Stimulated activated CD8-positive, alpha-beta memory T cell treated with anti-CD3 and anti-CD28 coated beads, Interleukin-2, amount 100 ng/mL, for 1 hour (primary cell): ENCODE measurements around the gene CTNND2.
"Not testable (repeated sequence)": the region's sequence is repeated elsewhere in the genome, so short reads cannot be mapped to it uniquely, and the experiment has no call there.

ENCODE experiments used
- DNase-seq, 2 donors: peaks; one replicate each; pipeline ENCODE4 v3.0.0-alpha.2; 2020; ENCODE audit warnings: low read depth in 2 of 2

CTNND2 gene

GRCh38 chr5:11467588-11467987 is 436.7 kb downstream of the CTNND2 start:
- DNase-seq: no peak

GRCh38 chr5:11459716-11460115 is 444.5 kb downstream of the CTNND2 start:
- DNase-seq: no peak

- DNase-seq: no peak
These were observed 448.7 kb downstream of the CTNND2 start for GRCh38 chr5:11455505-11455904.

GRCh38 chr5:11452852-11453251 is 451.4 kb downstream of the CTNND2 start:
- DNase-seq: no peak

GRCh38 chr5:11449966-11450365 is 454.3 kb downstream of the CTNND2 start:
- DNase-seq: no peak

- no peak for DNase-seq
These were observed 455.0 kb downstream of the CTNND2 start for GRCh38 chr5:11449217-11449616.

- DNase-seq: no peak
These were observed 460.4 kb downstream of the CTNND2 start for GRCh38 chr5:11443831-11444230.

GRCh38 chr5:11432116-11432515 is 472.1 kb downstream of the CTNND2 start:
- DNase-seq: no peak

- no peak for DNase-seq
These were observed 475.0 kb downstream of the CTNND2 start for GRCh38 chr5:11429254-11429653.

- DNase-seq: no peak
These were observed 476.7 kb downstream of the CTNND2 start for GRCh38 chr5:11427569-11427968.

- no peak for DNase-seq
These were observed 477.8 kb downstream of the CTNND2 start for GRCh38 chr5:11426442-11426841.

- no peak for DNase-seq
These were observed 481.9 kb downstream of the CTNND2 start for GRCh38 chr5:11422342-11422741.

- no peak for DNase-seq
These were observed 483.3 kb downstream of the CTNND2 start for GRCh38 chr5:11420969-11421368.

GRCh38 chr5:11415751-11416150 is 488.5 kb downstream of the CTNND2 start:
- DNase-seq: no peak

- DNase-seq: not testable (repeated sequence)
These were observed 489.5 kb downstream of the CTNND2 start for GRCh38 chr5:11414732-11415131.

GRCh38 chr5:11411621-11412020 is 492.6 kb downstream of the CTNND2 start:
- DNase-seq: no peak

- no peak for DNase-seq
These were observed 496.6 kb downstream of the CTNND2 start for GRCh38 chr5:11407556-11408145.

- no peak for DNase-seq
These were observed 503.9 kb downstream of the CTNND2 start for GRCh38 chr5:11400316-11400715.

GRCh38 chr5:11398728-11399127 is 505.5 kb downstream of the CTNND2 start:
- no peak for DNase-seq

- DNase-seq: no peak
These were observed 506.7 kb downstream of the CTNND2 start for GRCh38 chr5:11397549-11397948.

GRCh38 chr5:11396917-11397316 is 507.3 kb downstream of the CTNND2 start:
- no peak for DNase-seq

GRCh38 chr5:11394933-11395332 is 509.3 kb downstream of the CTNND2 start:
- no peak for DNase-seq

GRCh38 chr5:11390291-11390767 is 513.9 kb downstream of the CTNND2 start:
- no peak for DNase-seq

GRCh38 chr5:11387382-11387781 is 516.9 kb downstream of the CTNND2 start:
- DNase-seq: no peak
